Brain microvascular endothelial cell (primary cell): ENCODE results near the gene ZNF670.
A peak's percentile ranks its signal among the peaks of the same experiment; 100 is the strongest.

Experiments used
- DNase-seq: peaks from one replicate; pipeline ENCODE4 v3.0.0-alpha.2; 2020
- H3K27ac ChIP-seq: fragments of 250-450 bp; sonication (Bioruptor Pico); 2 replicates; pipeline ENCODE4 v1.5.1; 2020; ENCODE audit warnings: mild to moderate bottlenecking, moderate library complexity
- H3K27me3 ChIP-seq: fragments of 250-450 bp; sonication (Bioruptor Pico); replicated peaks from 2 replicates; pipeline ENCODE4 v1.5.1; 2020; ENCODE audit warnings: mild to moderate bottlenecking
- H3K36me3 ChIP-seq: fragments of 250-450 bp; sonication (Bioruptor Pico); replicated peaks from 2 replicates; pipeline ENCODE4 v1.5.1; 2020; ENCODE audit warnings: mild to moderate bottlenecking
- H3K4me3 ChIP-seq: 2 replicates; pipeline ENCODE4 v1.5.1; 2011; ENCODE audit warnings: low read depth, mild to moderate bottlenecking, control low read depth, low read length, moderate library complexity
- in situ Hi-C: cut with HindIII; loops from 2 replicates; pipeline ENCODE4 v1.10.0; 2017; ENCODE audit warnings: low sequenced_read_pairs, low pct_ligation_motif_present
- TF ChIP-seq, protein P1 (sequence below): IDR thresholded peaks from 2 replicates; pipeline ENCODE4 v1.5.1; 2011; ENCODE audit warnings: low read depth, mild to moderate bottlenecking, moderate library complexity, low read length, control low read depth, inconsistent platforms; ENCODE audit errors: missing control alignments

The ZNF670 gene

DNA sequence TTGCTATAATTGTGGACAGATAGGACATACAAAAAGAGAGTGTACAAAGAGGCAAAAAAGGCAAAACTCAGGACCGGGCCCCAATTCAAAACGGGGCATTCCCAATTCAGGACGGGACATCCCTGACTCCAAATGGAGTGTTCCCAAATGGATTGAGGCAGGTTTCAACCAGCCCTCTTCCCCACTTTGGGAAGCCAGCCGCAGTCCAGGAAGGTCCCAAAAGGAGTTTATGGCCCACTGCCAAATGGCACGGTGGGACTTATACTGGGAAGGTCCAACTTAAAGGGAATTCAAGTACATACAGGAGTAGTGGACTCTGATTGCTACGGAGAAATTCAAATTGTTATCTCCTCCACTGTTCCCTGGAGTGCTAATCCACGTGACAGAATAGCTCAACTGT, 29.1 kb upstream of the ZNF670 start:
- no peak for DNase-seq
- Histone ChIP-seq H3K36me3 (no peaks in the 10 kb centered on the region), H3K27ac (no peak overlapping the region), H3K4me3 (no peak overlapping the region), H3K27me3 (no peaks in the 10 kb centered on the region)
- in situ Hi-C loops: no loop called here
- TF ChIP-seq, protein P1, sequence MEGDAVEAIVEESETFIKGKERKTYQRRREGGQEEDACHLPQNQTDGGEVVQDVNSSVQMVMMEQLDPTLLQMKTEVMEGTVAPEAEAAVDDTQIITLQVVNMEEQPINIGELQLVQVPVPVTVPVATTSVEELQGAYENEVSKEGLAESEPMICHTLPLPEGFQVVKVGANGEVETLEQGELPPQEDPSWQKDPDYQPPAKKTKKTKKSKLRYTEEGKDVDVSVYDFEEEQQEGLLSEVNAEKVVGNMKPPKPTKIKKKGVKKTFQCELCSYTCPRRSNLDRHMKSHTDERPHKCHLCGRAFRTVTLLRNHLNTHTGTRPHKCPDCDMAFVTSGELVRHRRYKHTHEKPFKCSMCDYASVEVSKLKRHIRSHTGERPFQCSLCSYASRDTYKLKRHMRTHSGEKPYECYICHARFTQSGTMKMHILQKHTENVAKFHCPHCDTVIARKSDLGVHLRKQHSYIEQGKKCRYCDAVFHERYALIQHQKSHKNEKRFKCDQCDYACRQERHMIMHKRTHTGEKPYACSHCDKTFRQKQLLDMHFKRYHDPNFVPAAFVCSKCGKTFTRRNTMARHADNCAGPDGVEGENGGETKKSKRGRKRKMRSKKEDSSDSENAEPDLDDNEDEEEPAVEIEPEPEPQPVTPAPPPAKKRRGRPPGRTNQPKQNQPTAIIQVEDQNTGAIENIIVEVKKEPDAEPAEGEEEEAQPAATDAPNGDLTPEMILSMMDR: no peak

DNA sequence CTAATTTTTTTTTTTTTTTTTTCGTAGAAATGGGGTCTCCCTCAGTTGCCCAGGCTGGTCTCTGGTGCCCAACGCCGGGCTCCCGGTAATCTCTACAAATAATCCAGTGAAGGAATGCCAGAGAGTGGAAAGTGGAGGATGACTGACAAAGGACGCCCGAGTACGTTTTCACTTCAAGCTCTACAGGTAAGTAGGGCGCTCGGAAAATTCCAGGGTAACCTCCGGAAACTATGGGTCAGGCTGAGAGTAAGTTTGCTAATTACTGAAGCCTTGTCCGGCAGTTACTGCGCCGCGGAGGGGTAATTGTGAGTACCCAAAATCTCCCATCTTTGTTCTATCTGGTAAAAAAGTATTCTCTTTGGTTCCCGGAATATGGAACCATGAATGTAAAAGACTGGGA, 27.4 kb upstream of the ZNF670 start:
- in situ Hi-C loops: no loop called here
- H3K36me3 ChIP-seq: peaks cover 12% of the 10 kb centered on the region
- no peaks in the 10 kb centered on the region for H3K27me3 ChIP-seq
- no peak overlapping the region for H3K4me3 ChIP-seq
- no peak for DNase-seq
- TF ChIP-seq, protein P1: no peak
- H3K27ac ChIP-seq: no peak overlapping the region

DNA sequence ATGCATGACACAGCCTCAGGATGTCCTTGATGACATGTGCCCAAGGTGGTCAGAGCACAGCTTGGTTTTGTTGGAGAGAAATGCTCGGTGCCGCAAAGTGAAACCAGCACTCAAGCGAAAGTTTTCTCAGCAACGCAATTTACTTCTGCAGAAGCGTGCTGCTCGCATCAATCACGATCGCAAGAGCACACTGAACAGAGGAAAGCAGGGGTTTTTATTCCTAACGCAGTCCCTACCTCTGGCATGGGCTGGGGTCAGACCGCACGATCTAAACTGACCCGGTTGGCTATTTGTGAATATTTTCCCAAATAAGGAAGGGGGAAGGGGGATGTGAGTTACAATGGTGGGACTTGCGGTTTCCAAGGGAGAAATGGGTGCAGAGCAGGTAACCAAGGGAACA, 26.4 kb upstream of the ZNF670 start:
- Histone ChIP-seq H3K36me3 (peaks cover 22% of the 10 kb centered on the region), H3K4me3 (no peak overlapping the region), H3K27ac (no peak overlapping the region), H3K27me3 (no peaks in the 10 kb centered on the region)
- TF ChIP-seq, protein P1: no peak
- in situ Hi-C loops: no loop called here
- DNase-seq: no peak

DNA sequence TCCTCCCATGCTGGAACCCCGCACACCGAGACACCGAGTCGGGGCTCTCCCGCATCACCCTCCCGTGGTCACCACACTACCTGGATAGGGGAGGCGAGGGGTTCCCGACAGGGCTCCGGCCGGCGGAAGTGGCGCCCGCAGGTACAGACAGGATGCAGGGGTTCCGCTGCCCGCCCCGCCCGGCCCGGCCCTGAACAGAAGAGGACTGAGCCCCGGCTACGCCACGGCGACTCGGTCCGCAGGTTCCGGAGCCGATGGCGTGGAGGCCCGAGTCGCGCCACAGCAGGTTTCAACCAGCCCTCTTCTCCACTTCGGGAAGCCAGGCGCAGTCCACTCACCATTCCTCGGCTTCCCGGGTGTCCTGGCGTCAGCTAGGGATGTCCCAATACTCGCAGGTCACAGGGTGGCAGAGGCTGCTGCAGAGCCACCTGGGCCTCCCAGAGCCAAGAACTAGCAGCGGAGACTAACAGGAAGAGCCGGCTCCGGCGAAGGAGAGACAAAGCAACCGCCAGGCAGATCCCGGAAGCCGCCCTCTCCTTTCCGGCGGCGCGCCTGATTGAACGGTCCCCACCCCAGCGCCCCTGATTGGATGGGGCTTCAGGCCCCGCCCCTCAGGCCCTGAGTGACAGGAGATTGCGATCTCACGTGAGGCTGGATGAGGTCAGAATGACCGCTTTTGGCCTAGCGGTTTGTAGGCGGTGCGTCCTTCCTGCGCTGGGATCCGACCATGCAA, 25.4 kb upstream of the ZNF670 start, which contains the start of gene ZNF669:
ZNF669 (minus strand) TSS at position 498 of the 733 bp plus-strand sequence; CDS start at position 341, 157 bp downstream.
- in situ Hi-C loops: no loop called here
- peaks cover 31% of the 10 kb centered on the region for H3K36me3 ChIP-seq
- DNase-seq: peak; percentile 96

DNA sequence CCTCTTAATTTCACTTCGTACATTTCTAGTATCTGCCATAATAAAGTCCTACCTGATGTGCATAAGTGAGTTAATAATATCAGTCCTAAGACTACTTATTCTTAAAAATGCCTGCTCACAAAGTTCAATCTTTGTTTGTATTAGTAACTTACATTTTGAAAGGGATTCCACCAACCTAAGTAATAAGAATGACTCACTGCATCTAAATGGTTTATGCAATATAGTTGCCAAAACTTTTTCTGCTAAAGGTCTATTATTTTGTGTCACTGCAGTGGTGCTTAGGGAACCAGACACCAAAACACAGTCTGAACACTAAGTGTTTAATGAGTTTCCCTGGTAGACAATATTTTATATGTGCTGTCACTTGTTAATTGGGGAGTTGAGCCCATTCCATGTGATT, 23.8 kb upstream of the ZNF670 start:
- H3K36me3 ChIP-seq: peaks cover 38% of the 10 kb centered on the region
- no peak overlapping the region for H3K27ac ChIP-seq
- H3K27me3 ChIP-seq: no peaks in the 10 kb centered on the region
- TF ChIP-seq, protein P1: no peak
- no peak for DNase-seq
- no peak overlapping the region for H3K4me3 ChIP-seq
- in situ Hi-C loops: no loop called here

More for the DNA sequence above, 25.4 kb upstream of the ZNF670 start, which contains the start of gene ZNF669:
- peak within 1 kb of the TSS; percentile 96 for H3K4me3 ChIP-seq
- TF ChIP-seq, protein P1: no peak
- no peaks in the 10 kb centered on the region for H3K27me3 ChIP-seq
- peak within 1 kb of the TSS; percentile 64 for H3K27ac ChIP-seq
